Measurements from ENCODE around the gene ACCS.

ACCS gene

GRCh38 chr11:44090539-44090938 lies 24.5 kb downstream of the ACCS start:
- DNase-seq (ENCODE audit: low read depth in 2 of 2): no peak

GRCh38 chr11:44094260-44094868 lies 28.3 kb downstream of the ACCS start:
- peak; percentile 72 to 78 for DNase-seq (ENCODE audit: low read depth in 2 of 2)

- peak; percentile 76 to 83 for DNase-seq (ENCODE audit: low read depth in 2 of 2)
Measured at GRCh38 chr11:44095506-44096359, 29.7 kb downstream of the ACCS start, which contains the start of gene EXT2. Gene EXT2 (plus strand): TSS chr11:44095678. CDS start chr11:44107713, 12,035 bp downstream.

- no peak for DNase-seq (ENCODE audit: low read depth in 2 of 2)
Measured at GRCh38 chr11:44096360-44097185, 30.5 kb downstream of the ACCS start.

GRCh38 chr11:44097821-44098220 lies 31.8 kb downstream of the ACCS start:
- DNase-seq (ENCODE audit: low read depth in 2 of 2): no peak

- no peak for DNase-seq (ENCODE audit: low read depth in 2 of 2)
Measured at GRCh38 chr11:44101098-44101497, 35.0 kb downstream of the ACCS start.

GRCh38 chr11:44104481-44105294 lies 38.6 kb downstream of the ACCS start:
- DNase-seq (ENCODE audit: low read depth in 2 of 2): no peak

GRCh38 chr11:44108260-44108659 lies 42.2 kb downstream of the ACCS start:
- DNase-seq (ENCODE audit: low read depth in 2 of 2): no peak

- DNase-seq (ENCODE audit: low read depth in 2 of 2): peak; percentile 26 to 44
Measured at GRCh38 chr11:44110231-44110679, 44.2 kb downstream of the ACCS start.

GRCh38 chr11:44112091-44112821 lies 46.2 kb downstream of the ACCS start:
- no peak for DNase-seq (ENCODE audit: low read depth in 2 of 2)

- DNase-seq (ENCODE audit: low read depth in 2 of 2): no peak
Measured at GRCh38 chr11:44113018-44113417, 46.9 kb downstream of the ACCS start.

- DNase-seq (ENCODE audit: low read depth in 2 of 2): no peak
Measured at GRCh38 chr11:44113572-44113971, 47.5 kb downstream of the ACCS start.

- no peak for DNase-seq (ENCODE audit: low read depth in 2 of 2)
Measured at GRCh38 chr11:44116234-44116830, 50.3 kb downstream of the ACCS start.

- DNase-seq (ENCODE audit: low read depth in 2 of 2): no peak
Measured at GRCh38 chr11:44120169-44120568, 54.1 kb downstream of the ACCS start.

GRCh38 chr11:44125598-44125997 lies 59.5 kb downstream of the ACCS start:
- no peak for DNase-seq (ENCODE audit: low read depth in 2 of 2)

- no peak for DNase-seq (ENCODE audit: low read depth in 2 of 2)
Measured at GRCh38 chr11:44126304-44126703, 60.2 kb downstream of the ACCS start.

GRCh38 chr11:44127130-44127529 lies 61.1 kb downstream of the ACCS start:
- no peak for DNase-seq (ENCODE audit: low read depth in 2 of 2)

- DNase-seq (ENCODE audit: low read depth in 2 of 2): no peak
Measured at GRCh38 chr11:44128729-44129128, 62.7 kb downstream of the ACCS start.

- no peak for DNase-seq (ENCODE audit: low read depth in 2 of 2)
Measured at GRCh38 chr11:44130751-44131150, 64.7 kb downstream of the ACCS start.

GRCh38 chr11:44133335-44133946 lies 67.4 kb downstream of the ACCS start:
- no peak for DNase-seq (ENCODE audit: low read depth in 2 of 2)

Data from stimulated activated CD4-positive, alpha-beta T cell treated with anti-CD3 and anti-CD28 coated beads, Interleukin-4, amount 100 ng/mL, for 48 hours (primary cell).